HG02588 (cell line): ENCODE measurements around the gene VAMP8.
A peak's percentile ranks its signal among the peaks of the same experiment; 100 is the strongest.
"Not testable (repeated sequence)": the region's sequence is repeated elsewhere in the genome, so short reads cannot be mapped to it uniquely, and the experiment has no call there.

Source experiments
- ATAC-seq: cut with Tn5 transposase; IDR thresholded peaks from one replicate; pipeline ENCODE4 v1.9.1; 2021; ENCODE audit warnings: mild to moderate bottlenecking, moderate library complexity; ENCODE audit not compliant: unreplicated experiment

Gene VAMP8

DNA sequence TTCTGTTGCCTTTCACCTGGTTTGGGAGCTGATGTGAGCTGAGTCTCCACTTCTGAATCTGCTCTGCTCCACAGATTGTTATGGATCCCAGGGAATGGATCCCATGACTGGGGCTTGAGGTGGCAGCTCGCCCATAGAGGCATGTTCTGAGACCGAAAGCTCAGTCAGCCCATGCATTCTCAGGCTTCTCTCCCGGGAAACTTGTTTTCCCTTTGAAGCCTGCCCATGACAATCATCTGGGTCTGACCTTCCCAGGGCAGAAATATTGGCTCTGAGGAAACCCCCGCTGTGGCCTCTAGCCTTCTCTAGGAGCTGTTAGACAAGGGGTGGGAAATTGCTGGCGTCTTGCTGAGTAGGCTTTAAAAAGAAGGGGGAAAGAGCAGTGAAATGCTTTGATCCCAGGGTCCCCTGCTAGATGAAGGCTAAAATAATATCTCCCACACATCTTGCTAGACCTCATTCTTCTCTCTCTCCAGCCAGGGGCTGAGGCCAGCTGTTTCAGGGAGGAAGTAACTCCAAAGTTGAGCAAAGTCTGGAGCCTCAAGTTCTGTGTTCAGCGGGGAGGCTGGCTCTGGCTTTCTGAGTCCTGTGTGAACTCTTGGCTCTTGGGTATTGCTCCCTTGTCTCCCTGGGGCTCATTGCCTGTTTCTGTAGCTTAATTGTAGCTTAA is 2.0 kb downstream of the VAMP8 start:
- ATAC-seq: no peak

DNA sequence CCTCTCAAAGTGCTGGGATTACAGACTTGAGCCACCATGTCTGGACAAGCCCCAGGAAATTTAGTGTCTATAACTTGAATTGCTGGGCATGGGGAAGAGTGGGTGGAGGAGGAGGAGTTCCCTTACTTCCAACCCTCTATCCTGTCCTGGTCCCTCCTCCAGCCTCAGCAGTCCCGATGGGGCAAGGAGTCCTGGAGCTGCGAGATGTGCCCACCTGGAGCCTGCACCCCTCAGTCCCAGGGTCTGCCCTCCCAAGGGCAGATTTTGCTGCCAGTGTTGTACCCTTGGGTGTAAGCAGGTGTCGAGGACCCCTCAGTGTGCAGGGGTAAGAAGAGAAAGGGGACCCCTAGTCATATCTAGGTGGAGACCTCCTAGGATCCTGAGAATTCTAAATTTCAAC is 2.8 kb downstream of the VAMP8 start:
- ATAC-seq: no peak

DNA sequence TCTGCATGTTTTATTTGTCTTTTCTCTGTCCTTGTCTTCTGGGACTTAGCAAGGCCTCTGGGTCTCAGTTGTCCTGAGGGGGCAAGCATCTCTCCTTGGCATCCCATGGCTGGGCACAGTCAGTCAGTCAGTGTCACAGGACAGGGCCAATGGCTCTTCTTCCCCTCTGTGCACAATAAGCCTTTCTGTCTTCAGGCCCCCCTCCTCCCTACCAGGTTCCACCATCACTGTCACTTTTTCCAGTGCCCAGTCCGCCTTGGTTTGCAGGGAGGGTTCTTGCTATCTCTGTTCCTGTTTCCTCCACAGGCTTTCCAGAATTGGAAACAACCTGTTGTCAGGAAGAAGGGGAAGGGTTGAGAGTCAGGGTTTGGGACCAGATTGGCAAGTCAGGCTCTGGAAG is 5.1 kb downstream of the VAMP8 start:
- no peak for ATAC-seq

DNA sequence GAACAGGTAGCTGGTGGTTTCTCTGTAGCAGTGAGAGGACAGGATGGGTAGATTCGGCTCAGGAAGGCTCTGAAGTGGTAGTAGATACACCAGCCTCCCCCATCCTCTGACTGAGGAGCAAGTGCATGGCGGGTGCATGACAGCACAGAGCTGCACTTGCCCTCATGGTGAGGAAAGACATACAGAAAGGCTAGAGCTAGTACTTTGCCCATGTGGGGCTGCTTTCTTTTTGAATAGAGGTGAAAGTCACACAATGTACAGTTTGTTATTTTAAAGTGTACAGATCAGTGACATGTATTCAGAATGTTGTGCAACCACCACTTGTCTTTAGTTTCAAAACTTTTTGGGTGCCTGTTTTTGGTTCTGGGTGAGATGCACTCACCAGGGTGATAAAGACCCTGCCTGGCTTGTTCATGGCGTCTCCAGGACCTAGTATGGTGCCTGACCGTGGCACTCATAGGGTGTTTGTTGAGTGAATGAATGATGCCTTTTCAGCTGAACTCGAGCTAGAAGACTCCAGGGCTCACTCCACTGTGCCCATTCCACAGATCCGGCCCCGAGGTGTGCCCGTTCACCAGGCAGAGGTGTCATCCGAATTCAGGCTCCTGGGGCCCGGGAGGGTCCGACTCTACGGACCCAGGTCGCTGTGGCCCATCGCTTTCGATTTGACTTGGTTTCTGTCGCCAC is 6.4 kb downstream of the VAMP8 start:
- peak; percentile 45 for ATAC-seq

DNA sequence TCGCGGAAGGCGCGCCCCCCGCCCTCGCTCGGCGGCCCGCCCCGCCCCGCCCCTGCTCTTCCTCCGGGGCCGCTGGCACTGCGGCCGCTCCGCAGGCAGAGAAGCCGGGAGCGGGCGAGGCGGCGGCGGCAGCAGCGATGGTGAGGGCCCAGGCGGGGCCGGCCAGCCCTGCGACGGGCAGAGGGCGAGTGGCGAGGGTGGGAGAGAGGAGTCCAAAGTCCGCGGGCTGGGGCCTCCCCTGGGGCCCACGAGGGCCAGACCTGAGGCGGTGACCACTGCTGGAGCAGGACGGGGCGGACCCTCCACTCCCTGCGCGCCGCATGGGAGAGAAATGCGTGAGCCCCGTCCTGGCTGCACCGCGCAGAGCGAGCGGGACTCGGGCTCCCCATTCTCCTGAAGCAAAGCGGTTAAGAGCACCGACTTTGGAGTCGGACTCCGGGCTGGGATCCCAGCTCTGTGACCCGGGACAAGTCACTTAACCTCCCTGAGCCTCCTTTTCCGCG is 7.0 kb downstream of the VAMP8 start, which contains the start of gene VAMP5:
VAMP5 (plus strand) TSS at position 78 of the 503 bp plus-strand sequence; CDS start at position 138, 60 bp downstream.
- ATAC-seq: peak; percentile 29

DNA sequence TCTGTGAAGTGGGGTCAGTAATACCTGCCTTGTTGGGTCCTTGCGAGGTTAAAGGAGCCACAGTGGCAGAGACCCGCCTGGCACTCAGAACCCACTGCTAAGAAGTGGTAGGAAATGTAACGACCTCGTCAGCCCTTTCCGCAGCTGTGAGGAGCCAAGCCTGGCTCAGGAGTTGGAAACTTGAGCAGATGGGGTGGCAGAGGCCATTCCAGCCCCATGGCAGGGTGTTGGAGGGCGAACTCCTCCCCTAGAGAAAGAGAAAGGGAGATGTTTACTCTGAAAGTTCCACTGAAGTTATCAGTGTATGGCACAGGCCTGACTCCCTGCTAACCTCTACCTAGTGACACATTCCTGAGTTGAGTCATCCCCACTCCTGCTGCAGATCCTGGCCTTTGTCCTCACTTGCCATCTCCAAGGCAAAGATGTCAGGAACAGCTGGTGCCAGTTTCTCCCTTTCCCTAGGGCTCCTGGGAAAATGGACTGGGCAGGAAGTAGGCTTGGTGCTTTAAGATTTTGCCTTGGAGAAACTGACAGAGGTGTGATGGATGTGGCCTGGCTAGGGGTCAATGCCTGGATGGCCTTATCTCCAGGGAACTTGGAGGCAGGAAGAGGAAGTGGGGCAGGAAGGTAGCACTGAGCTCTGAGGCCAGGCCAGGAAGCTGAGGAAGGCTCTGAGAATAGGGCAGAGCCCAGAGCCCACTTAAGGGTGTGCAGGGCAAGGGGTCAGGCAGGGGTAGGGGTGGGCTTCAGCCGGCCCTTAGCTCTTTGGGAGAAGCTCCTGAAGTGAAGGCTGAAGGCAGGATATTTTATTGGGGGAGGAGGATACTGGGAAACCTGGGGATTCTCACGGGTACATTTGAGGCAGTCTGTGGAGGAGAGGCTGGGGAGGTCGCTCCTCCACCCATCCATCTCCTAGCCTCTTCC is 7.7 kb downstream of the VAMP8 start:
- ATAC-seq: peak; percentile 49

DNA sequence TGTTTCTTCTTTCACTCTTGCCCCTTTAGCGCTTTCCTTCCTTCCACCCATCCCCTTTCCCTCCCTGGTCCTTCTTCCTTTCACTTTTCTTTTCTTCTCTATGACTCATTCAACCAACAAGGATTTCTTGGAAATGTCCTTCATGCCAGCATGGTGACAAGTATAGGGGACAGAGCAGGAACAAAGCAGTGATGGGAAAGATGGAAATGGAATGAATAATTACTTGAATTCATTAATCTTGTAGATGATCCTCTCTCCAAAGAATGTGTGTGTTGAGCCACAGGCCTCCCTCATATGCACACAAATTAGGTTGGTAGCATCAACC is 8.4 kb downstream of the VAMP8 start:
- ATAC-seq: no peak

DNA sequence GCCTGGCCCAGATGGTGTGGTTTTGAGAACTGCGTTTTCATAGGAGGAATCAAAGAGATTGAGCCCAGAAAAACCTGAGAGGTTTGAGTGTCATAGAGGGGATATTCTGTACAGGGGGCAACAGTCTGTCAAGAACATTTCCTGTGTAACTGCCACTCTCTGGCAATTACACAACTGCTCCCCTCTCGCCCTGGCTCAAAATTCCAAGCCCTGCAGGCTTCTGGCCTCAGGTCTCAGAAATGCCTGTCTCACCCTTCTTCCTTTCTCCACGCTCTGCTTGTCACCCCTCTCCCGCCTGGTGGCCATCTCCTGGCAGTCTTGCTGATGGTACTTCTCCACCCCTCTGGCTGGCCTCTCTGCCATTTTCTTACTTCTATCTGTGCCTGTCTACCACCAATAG is 10.8 kb downstream of the VAMP8 start:
- no peak for ATAC-seq

DNA sequence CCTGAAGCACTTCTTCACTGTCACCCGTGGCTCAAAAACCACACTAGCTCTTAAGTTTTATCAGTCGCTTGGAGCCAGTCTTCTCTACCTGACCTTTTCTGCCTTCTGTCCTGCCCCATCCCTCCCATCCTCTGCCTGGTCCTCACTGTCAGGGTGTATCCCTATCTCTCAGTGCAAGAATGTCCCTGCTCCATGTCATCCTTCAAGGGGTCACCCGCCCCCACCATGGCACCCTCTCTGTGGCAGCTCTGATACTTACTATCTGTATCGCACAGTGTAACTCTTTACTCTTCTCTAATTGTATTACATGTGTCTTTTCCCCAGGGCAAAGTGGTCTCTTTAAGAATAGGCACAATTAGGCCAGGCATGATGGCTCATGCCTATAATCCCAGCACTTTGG is 11.3 kb downstream of the VAMP8 start:
- no peak for ATAC-seq

DNA sequence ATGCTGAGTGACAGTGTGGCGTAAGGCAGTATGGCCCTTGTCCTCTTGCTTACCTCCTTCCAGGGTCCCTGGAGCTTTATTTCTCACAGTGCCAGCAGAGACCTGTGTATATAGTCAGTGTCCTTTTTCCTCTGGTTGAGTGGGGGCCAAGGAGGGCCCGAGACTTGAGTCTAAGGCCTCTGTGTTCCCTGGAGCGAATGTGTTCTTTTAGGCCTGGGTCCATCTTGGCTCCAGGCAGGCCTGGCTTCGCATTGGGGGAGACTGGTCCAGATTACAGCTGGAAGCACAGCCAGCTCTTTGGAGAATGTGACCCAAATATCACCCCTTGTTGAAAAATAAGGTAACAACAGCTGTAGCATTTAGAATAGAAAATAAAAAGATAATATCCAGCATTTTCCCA is 11.8 kb downstream of the VAMP8 start:
- ATAC-seq: no peak

DNA sequence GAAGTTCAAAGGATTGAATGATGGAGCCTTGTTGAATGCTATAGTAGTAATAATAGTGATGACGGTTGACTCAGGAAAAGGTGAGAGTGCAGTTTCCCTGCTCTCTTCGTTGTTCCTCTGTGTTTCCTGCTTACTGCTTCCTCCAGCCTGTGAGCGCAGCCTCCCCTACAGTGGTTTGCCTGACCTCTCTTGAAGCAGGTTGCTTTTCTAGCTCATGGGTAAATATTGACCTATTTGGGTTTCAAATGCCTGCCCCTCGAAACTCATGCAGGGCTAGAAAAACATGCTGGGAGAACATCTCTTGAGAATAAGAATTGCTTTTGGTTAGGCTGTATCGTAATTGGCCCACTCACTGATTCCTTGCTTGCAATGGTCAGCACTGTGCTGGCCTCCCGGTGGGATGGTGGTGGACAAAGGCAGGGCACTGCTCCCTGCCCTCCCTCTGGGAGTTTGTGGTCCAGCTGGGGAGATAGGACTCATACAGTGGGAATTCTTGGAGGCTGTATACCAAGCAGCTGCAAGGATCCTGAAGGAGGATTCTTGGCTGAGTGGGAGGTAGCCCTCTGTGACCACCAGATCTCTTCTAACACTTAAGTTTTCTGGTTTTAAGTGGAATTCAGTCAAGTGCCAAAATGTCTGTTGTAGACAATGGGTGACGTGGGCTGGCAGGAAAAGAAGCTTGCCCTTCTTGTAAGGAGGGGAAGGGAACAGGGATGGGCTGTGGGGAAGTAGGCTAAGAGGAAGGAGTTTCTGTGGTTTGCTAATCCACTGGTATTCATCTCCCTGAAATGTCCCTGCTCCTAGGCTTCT is 12.8 kb downstream of the VAMP8 start:
- ATAC-seq: no peak

DNA sequence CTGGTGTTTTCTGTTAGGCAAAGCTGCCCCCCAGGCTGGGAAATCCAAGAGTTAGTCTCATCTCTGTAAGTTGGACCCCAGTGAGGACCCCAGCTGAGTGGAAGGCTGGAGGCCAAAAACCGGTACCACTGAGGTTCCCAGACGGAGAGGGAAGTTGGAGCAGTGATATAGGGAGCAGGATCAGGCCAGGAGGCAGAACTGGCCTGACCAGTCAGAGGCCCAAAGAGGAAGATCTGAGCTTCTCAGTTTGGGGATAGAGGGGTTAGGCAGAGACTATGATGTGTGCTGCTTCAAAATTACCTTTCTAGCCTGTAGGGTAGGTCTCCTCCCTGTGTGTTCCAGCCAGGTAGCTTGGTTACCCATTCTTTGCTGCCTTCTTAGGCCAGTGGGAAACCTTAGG is 13.6 kb downstream of the VAMP8 start:
- no peak for ATAC-seq

DNA sequence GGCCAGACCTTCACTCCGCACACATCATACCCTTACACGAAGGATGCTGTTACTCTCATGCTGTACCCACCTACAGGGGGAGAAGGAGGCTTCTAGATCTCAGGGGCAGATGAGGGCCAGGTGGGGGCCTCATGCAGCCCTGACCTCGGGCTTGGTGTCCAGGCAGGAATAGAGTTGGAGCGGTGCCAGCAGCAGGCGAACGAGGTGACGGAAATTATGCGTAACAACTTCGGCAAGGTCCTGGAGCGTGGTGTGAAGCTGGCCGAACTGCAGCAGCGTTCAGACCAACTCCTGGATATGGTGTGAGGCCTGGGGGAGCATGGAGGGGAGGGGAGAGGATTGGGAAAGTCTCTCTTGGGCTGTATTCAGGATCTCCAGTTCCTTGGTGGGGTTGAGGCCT is 14.2 kb downstream of the VAMP8 start:
- ATAC-seq: no peak

DNA sequence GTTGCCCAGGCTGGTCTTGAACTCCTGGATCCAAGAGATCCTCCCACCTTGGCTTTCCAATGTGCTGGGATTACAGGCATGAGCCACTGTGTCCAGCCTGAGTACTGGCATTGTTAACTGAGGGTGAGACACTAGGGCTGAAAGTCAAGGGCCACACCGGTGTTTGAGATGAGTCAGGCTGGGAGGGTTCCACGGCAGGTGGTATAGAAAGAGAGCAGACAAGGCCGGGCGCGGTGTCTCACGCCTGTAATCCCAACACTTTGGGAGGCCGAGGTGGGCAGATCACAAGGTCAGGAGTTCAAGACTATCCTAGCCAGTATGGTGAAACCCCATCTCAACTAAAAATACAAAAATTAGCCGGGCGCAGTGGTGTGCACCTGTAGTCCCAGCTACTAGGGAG is 14.9 kb downstream of the VAMP8 start:
- ATAC-seq: not testable (repeated sequence)

DNA sequence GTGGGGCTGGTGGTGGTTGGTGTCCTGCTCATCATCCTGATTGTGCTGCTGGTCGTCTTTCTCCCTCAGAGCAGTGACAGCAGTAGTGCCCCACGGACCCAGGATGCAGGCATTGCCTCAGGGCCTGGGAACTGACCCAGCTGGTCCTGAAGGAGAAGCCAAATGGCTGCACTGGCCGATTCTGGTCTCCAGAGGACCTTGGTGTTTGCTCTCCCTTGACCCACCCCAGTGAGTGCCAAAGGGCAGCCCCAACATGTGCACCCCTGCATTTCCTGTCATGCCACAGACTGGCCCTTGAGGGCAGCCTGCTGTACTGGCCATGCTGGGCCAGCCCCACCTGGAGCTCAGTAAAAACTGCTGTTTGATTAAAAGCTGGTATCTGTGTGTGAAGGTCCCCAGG is 15.6 kb downstream of the VAMP8 start:
- ATAC-seq: no peak

DNA sequence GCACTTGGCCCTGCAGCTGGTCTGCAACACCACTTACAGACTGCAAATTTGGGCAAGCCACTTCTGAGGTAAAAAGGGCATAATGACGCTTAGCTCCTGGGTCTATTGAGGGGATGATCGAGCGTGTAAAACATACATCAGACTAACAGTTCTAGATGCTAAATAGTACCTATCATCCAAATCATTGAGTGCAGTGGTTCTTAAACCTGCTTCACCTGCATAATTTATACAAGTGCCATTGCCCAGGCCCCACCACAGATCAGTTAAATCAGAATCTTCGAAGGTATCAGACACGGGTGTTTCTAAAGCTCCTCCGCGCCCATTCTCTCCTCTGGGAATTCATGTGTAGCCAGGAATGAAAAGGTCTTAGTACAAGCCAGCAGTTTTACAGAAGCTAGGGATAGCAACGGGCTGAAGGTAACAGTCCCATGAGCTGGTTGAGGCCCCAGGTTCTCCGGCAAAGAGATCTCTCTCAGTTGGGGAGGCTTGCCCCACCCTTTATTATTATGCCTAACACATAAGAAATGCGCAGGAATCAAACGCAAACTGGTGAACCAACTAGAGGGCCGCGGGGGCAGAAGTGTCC is 17.4 kb downstream of the VAMP8 start:
- ATAC-seq: no peak

DNA sequence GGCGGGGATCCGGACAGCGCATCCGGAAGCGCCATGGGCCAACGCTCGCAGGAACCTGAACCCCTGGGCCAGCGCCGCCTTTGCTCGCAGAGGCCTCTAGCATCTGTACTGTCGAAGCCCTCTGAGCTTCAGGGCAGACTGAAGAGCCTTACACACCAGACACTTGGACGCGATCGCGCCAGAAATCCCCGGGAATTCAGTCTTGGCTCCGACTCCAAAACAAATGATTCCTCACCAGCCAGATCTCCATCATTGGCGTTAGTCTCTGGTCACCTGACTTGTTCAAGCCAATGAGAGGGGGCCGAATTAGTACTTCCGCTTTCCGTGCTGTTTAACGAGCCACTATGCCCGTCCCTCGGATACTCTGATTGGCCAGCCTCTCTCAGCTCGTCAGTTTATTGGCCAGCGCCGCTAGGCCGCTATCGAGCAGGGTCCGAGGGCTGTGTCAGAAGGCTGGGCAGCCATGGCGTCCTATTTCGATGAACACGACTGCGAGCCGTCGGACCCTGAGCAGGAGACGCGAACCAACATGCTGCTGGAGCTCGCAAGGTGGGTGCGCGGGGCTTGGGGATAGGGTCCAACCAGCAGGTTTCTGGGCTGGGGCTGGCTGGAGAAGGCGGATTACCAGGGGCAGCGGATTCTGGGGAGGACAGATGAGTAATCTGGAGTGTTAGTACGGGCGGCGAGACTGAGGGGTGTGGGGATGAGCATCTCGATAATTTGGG is 18.1 kb downstream of the VAMP8 start, which contains the start of gene RNF181:
RNF181 (plus strand) TSS at position 445 of the 725 bp plus-strand sequence; CDS start at position 464, 19 bp downstream.
- ATAC-seq: peak; percentile 97

DNA sequence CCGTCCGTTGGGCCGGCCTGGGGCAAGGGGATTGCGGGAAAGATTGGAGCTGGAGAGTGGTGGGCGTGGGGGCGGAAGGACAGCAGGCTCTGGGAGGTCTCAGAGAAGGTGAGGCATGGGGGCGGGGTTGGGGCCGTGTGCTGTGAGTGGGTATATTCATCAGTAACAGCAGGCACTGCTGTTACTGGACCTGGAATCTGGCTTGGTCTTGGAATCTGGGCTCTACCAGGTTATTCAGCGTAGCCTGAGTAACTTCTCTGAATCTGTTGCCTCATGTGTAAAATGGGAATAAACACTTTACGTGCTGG is 18.6 kb downstream of the VAMP8 start:
- no peak for ATAC-seq

DNA sequence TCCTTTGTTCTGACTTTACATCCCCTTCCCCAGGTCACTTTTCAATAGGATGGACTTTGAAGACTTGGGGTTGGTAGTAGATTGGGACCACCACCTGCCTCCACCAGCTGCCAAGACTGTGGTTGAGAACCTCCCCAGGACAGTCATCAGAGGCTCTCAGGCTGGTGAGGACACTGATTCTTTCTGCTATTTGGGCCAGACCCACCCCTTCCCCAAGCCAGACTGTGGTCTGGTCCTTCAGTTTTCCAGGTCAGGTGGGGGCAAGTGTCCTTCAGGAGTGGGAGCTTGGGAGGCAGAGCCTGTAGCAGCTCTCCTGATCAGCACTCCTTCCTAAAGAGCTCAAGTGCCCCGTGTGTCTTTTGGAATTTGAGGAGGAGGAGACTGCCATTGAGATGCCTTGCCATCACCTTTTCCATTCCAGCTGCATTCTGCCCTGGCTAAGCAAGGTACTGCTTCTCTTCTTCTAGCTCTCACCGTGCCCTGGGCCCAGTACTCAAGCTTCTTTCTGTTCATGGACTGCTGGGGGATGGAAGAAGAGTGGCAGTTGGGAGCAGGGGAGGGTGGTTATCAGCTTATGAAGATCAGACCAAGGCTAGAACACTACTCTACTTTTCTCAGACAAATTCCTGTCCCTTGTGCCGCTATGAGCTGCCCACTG is 19.2 kb downstream of the VAMP8 start:
- ATAC-seq: no peak
